Stimulated activated CD4-positive, alpha-beta T cell treated with anti-CD3 and anti-CD28 coated beads, Interleukin-1b, Interleukin-23, amount 100 ng/mL, for 1 hour (primary cell): ENCODE results near the gene MSRB1.
"Not testable (repeated sequence)": the region's sequence is repeated elsewhere in the genome, so short reads cannot be mapped to it uniquely, and the experiment has no call there.

ENCODE experiments used
- DNase-seq, 2 donors: peaks; one replicate each; pipeline ENCODE4 v3.0.0-alpha.2; 2020; ENCODE audit warnings: low read depth in 2 of 2

Gene MSRB1

GRCh38 chr16:1960665-1961630, 17.9 kb upstream of the MSRB1 start:
- no peak for DNase-seq

DNA sequence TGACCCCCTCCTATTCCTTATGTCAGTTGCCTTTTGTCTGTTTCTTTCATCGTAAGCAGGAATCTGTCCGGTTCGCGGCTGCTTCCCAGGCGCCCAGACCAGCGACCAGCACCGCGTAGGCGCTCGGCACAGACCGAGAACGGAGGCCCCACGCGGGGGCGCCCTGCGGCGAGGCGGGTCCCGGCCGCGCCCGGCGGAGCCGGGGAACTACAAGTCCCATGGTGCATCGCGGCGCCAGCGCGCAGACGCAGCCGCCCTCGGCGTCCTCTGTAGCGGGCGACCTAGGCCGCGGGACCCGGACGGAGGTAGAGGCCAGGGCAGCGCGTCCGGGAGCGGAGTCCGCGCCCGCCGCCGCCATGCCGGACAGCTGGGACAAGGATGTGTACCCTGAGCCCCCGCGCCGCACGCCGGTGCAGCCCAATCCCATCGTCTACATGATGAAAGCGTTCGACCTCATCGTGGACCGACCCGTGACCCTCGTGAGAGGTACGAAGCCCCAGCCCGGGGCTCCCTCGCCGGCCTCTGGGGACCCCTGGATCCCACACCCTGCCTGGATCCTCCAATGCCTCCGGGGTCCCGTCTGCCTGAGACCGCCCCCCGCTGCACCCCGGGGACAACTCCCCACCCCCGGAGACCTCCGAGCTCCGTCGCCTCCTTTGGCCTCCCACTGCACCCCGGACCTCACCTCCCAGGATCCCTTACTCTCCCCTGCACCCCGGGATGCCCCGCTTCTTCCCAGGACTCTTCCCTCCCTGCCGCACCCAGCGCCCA, 16.5 kb upstream of the MSRB1 start, which contains the start of gene NDUFB10:
Gene NDUFB10, plus strand, starts transcription at position 270 of the 771 bp plus-strand sequence. Its CDS starts 87 bp downstream, at position 357.
- DNase-seq: peak; percentile 73 to 89

GRCh38 chr16:1958715-1959268, 15.8 kb upstream of the MSRB1 start:
- no peak for DNase-seq

GRCh38 chr16:1958143-1958491, 15.1 kb upstream of the MSRB1 start:
- DNase-seq: not testable (repeated sequence)

GRCh38 chr16:1957434-1958142, 14.6 kb upstream of the MSRB1 start:
- not testable (repeated sequence) for DNase-seq

GRCh38 chr16:1953734-1954133, 10.7 kb upstream of the MSRB1 start:
- no peak for DNase-seq

GRCh38 chr16:1950559-1950958, 7.6 kb upstream of the MSRB1 start:
- no peak for DNase-seq

DNA sequence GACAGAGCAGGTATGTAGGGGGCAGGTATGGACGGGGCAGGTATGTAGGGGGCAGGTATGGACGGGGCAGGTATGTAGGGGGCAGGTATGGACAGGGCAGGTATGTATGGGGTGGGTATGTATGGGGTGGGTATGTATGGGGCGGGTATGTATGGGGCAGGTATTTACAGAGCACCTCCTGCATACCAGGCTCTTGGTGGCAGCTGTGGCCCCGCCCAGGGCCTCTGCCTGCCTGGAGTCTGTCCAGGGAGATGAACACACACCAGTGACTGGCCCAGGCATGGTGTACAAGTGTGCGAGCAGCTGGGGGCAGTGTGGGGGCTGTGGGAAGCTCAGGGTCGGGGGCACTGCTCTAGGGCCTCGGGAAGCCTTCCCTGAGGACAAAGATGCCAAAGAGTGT, 7.0 kb upstream of the MSRB1 start:
- no peak for DNase-seq

DNA sequence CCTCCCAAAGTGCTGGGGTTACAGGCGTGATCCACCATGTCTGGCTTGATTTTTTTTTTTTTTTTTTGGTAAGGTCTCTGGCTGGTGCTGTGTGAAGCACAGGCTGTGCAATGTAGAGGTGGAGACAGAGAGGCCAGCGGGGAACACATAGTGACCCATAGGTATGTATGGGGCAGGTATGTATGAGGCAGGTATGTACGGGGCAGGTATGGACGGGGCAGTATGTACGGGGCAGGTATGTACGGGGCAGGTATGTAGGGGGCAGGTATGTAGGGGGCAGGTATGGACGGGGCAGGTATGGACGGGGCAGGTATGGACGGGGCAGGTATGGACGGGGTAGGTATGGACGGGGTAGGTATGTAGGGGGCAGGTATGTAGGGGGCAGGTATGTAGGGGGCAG, 6.5 kb upstream of the MSRB1 start:
- DNase-seq: no peak

DNA sequence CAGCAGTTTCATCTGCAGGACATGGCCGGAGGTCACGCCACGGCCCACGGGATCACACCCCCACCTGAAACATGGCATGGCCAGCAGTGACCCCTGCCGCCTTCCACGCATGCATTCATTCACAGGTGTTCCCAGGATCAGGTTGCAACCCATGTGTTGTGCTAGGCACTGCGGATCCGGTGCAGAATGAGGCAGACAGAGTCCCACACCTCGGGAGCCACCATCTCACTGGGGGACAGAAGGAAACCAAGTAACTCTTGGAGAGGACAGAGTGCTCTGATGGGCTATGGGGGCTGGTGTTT, 4.3 kb upstream of the MSRB1 start:
- DNase-seq: no peak

- DNase-seq: no peak
Measured at GRCh38 chr16:1946495-1947368, 3.7 kb upstream of the MSRB1 start.

DNA sequence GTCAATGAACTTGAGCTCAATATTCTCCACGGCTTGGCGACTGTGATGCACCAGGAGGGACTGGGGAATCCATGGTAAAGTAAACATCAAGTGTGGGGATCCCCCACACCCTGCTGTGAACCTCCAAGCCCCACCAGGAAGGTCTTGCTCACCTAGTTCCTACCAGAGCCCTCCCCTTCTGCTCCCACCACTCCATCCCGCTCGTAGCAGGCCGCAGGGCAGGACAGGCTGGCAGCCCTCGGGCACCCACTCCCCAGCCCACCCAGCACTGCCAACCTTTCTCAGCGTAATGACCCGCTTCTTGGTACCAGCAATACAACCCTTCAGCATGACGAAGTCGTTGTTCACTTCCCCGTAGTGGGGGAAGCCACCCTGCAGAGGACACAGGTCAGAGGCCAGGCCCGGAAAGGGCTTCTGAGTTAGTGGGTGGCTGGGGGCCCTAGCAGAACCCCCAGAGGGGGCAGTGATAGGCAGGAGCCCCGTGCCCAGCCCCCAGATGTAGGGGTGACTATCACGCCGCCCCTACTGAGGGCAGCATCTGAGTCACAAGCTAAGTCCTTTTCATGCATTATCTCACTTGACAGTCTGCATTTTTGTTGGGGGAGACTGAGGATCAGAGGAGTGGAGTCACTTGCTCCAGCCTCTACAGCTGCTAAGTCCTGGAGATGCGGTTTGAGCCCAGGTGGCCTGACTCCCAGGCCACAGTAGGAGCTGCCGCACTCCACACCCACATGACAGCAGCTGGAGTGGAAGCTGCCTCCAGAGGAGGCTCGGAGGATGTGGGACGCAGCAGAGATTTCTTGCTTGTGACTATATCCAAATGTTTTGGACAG, 2.8 kb upstream of the MSRB1 start:
- no peak for DNase-seq

DNA sequence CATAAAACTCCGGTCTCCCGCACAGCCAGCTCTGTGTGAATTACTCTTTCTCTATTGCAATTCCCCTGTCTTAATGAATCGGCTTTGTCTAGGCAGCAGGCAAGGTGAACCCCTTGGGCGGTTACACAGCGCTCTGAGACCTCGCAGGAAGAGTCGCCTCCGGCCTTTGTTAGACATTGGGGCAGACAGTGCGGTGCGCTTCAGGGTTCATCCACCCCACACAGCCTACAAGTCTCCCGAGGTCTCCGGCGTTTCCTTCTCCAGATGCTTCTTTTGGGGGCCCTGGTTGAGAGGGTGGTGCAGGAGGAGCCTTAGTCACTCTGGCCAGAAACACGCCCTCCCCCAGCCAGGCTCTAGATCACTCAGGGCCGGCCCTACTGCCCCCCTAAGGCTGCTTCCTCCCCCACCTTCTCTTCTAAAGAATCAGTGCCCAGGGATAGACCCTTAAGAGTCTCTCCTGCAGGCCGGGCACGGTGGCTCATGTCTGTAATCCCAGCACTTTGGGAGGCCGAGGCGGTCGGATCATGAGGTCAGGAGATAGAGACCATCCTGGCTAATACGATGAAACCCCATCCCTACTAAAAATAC, 1.7 kb upstream of the MSRB1 start:
- no peak for DNase-seq

- DNase-seq: no peak
Measured at GRCh38 chr16:1942047-1942809, 771 bp downstream of the MSRB1 start.

DNA sequence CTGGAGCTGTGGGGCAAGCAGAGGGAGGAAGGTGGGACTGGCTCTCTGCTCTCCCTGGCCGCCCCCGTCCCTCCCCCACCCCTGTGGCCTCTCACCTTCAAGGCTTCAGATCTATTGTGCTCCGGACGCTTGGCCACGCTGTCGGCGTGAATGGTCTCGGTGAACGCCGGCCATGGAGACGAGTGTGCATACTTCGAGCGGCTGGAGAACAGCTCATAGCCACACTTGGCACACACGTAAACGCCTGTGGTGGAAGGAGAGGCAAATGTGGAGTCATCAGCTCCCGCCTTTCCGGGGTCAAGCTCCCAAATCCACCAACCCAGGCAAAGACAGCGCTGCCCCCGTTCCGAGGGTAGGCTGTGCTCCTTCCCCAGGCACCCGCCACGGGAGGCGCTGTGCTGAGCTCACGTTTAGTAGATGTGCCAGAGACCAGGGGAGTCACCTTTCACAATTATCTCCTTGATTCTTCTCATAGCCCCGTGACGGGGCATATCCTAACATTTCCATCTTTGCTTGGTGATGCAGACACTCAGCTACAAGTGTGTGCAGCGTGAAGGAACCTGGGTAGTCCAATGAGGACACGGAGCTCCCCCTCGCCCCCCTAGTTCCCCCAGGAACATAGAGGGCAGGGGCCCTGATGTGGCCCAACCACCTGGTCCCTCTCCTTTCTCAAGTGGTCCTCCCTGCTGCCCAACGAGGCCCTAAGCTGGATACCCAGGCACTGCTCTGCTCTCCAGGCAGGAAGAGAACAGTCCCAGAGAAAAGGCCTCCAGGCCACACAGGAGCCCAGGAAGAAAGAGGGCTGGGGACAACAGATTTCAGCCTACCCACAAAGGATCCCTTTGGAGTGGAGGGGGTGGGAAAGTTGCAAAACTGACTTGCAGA, 1.6 kb downstream of the MSRB1 start:
- no peak for DNase-seq

DNA sequence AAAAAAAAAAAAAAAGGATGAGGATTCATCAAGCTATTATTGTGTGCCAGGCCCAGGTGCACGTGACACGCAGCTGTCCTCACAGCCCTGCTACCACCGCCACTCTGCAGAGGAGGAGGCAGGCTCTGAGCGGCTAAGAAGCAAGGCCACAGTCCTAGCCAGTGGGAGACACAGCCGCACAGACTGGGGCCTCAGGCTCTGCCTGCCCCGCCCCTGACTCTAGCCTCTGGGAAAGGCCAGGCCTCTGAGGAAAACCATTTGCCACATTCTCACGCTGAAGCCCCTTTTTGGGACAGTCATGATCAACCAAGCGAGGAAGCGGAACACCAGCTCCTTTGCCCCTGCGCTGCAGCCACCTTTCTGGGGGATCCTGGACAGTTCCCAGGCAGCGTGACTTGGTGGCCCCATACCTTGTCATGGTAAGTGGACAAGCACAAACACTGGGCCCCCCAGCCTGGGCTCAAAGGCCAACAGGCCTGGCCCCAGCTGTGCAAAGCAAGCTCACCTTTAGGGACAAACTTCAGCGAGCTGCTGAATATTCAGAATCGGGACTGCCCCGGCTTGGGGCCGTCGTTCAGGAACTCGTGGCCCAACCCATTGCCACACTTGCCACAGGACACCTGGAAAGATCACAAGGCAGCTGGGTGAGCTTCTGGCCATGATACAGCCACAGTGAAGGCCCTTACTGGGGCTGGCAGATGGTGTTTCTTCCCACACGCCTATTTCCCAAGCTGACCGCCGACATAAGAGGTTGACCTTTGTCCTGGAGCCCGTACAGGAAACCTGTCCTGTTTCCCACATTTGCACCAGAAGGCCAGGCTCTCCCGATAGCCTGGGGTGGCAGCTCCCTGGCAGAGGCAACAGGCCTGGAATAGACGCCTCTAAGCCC, 2.5 kb downstream of the MSRB1 start:
- no peak for DNase-seq

- DNase-seq: not testable (repeated sequence)
Measured at GRCh38 chr16:1939833-1940232, 3.2 kb downstream of the MSRB1 start.
